ENCODE data around the gene CACYBP.
"Not testable (repeated sequence)": the region's sequence is repeated elsewhere in the genome, so short reads cannot be mapped to it uniquely, and the experiment has no call there.

DNA sequence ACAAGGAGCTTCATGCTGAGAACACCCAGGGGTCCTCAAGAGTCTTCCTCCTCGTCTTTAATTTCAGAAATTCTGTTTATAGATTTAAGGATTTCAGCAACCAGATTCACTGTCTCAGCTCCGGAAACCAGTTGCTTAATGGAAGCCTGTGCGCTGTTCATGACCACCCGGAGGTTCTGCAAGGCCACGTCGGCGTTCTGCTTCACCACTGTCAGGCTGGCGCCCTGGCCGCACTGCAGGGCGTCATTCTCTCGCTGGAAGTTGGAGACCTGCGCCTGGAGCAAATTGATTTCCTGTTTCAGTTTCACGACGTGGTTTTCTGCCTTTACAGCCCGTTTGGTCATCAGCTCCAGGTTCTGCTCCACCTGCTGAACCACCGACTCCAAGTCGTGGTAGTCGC lies 44.8 kb downstream of the CACYBP start:
- TF ChIP-seq, protein P1, sequence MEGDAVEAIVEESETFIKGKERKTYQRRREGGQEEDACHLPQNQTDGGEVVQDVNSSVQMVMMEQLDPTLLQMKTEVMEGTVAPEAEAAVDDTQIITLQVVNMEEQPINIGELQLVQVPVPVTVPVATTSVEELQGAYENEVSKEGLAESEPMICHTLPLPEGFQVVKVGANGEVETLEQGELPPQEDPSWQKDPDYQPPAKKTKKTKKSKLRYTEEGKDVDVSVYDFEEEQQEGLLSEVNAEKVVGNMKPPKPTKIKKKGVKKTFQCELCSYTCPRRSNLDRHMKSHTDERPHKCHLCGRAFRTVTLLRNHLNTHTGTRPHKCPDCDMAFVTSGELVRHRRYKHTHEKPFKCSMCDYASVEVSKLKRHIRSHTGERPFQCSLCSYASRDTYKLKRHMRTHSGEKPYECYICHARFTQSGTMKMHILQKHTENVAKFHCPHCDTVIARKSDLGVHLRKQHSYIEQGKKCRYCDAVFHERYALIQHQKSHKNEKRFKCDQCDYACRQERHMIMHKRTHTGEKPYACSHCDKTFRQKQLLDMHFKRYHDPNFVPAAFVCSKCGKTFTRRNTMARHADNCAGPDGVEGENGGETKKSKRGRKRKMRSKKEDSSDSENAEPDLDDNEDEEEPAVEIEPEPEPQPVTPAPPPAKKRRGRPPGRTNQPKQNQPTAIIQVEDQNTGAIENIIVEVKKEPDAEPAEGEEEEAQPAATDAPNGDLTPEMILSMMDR (IDR thresholded peaks at IDR 0.05), result not testable (repeated sequence)
- TF ChIP-seq POLR2AphosphoS5 (IDR thresholded peaks at IDR 0.05), result not testable (repeated sequence)

All from stomach (tissue), 4 donors.